Vagina (tissue), 2 donors: ENCODE data around the gene PAPLN.

Experiments used
- CTCF ChIP-seq, 3 experiments: fragments of 450-650 bp in 2 of 3; fragments of 200-600 bp in 1 of 3; sonication (generic) in 1 of 3; IDR thresholded peaks; one replicate each; pipeline ENCODE4 v1.5.1; 2017 to 2019; ENCODE audit warnings: antibody characterized with exemption in 3 of 3, mild to moderate bottlenecking in 2 of 3, moderate library complexity in 2 of 3
- POLR2A ChIP-seq, 2 donors: fragments of 450-650 bp; IDR thresholded peaks; one replicate each; pipeline ENCODE4 v1.6.1; 2017; ENCODE audit warnings: antibody characterized with exemption in 2 of 2, mild to moderate bottlenecking in 2 of 2, moderate library complexity in 2 of 2

GRCh38 chr14:73221945-73222344 is 15.4 kb upstream of the PAPLN start:
- TF ChIP-seq POLR2A (IDR thresholded peaks at IDR 0.05) (no peak), CTCF (IDR thresholded peaks at IDR 0.05) (no peak)
